H4 (cell line): Measurements from ENCODE around the gene TGOLN2. TPM values are rescaled to one million over a fixed set of nuclear protein-coding genes. Genes with fewer than 3 reads are reported as not detected.

Source experiments
- DNase-seq: peaks from one replicate; pipeline ENCODE4 v3.0.0-alpha.2; 2015; ENCODE audit warnings: low spot score
- total RNA-seq: library from RNA; depleted of rRNA; stranded (reverse); fragments of >200 nt; shearing (Covaris generic); gene quantifications from 2 replicates; pipeline ENCODE4 v1.2.3, GENCODE V29; 2014

Gene TGOLN2
- total RNA-seq, 1 experiment from 2014 or later: 80.1 TPM

DNA sequence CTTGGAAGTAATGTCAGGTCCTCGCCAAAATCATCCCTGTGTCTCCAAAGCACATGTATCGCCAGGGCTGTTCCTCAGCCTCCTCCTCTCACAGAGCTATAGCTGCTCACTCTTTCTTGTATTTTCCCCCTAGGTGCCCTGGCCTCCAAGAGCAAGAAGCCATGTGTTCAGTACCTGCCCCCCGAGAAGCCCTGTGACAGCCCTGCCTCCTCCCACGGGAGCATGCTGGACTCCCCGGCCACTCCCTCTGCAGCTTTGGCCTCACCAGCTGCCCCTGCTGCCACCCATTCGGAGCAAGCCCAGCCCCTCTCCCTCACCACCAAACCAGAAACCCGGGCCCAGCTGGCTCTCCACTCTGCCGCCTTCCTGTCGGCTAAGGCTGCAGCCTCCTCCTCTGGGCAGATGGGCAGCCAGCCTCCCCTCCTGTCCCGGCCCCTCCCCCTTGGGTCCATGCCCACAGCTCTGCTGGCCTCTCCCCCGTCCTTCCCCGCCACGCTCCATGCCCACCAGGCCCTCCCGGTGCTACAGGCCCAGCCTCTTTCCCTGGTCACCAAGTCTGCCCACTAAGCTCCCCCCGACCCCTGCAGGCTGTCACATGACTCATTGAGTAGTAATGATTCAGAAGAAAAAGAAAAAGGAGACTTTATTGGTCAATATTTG lies 18.8 kb downstream of the TGOLN2 start:
- peak; percentile 59 for DNase-seq

GRCh38 chr2:85308201-85308600 lies 19.6 kb downstream of the TGOLN2 start:
- no peak for DNase-seq

DNA sequence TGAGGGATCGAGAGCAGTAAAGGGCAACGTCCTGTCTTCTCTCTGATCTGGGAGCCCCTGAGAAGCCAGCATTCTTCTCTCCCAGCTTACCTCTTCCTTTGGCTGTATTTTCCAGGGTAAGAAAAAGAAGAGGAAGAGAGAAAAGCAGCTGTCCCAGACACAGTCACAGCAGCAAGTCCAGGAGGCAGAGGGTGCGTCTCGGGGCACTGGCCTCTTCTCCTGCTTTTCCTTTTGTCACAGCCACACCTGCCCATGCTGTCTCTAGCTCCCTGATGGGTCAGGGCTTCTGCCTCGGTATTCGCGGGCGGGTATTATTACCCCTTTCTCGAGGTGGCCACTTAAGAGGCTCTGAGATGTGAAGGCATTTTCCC lies 20.3 kb downstream of the TGOLN2 start:
- DNase-seq: no peak

- DNase-seq: no peak
Measured at GRCh38 chr2:85303780-85304531, 23.8 kb downstream of the TGOLN2 start.

DNA sequence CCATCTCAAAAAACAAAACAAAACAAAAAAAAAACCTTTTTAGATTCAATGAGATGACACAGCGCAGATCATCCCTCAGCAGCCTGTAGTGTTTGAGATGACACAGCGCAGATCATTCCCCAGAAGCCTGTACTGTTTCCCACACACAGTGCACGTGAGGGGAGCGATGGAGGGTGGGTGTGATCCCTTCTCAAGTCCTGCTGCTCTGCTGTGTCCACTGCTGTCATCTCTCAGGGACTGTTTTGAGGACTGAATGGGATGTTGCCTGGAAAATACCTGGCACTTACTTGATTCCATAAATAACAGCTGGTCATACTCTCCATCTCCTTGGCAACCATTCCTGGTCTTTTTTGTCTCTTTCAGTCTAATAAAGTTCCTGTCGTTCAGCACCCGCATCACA lies 25.7 kb downstream of the TGOLN2 start:
- no peak for DNase-seq

DNA sequence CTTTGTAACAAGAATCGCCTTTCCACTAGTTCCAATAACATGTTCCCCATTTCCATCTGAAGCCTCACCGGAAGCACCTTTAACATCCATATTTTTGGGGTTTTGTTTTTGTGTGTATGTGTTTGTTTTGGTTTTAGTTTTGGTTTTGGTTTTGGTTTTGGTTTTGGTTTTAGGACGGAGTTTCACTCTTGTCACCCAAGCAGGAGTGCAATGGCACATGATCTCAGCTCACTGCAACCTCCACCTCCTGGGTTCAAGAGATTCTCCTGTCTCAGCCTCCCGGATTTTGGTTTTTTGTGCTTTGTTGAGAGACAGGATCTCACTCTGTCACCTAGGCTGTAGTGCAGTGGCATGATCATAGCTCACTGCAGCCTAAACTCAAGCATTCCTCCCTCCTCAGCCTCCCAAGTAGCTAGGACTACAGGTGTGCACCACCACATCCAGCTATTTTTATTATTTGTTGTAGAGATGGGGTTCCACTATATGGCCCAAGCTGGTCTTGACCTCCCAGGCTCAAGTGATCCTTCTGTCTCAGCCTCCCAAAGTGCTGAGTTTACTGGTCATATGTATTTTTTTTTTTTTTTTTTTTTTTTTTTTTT lies 36.3 kb downstream of the TGOLN2 start:
- no peak for DNase-seq

DNA sequence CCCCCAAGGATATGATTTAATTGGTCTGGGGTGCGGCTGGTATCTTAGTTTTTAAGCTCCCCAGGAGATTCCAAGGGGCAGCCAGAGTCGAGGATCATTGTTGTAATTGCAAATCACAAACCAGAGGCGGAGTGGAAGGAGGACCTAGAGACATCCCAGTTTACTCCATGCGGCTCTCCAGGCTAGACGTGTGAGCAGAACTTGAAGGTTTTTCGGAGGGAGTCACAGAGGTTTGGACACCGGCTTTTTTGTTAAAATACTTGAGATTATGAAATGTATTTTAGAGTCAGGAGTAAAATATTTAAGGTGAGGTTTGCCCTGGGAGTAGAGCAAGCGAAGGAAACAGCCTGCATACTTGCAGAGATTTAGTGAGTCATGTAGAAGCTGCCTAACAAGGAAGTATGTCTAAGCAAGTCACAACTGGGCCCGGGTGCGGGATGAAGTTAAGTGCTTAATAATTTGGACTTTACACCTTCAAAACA lies 39.5 kb downstream of the TGOLN2 start:
- no peak for DNase-seq

GRCh38 chr2:85287721-85288120 lies 40.1 kb downstream of the TGOLN2 start:
- DNase-seq: no peak

DNA sequence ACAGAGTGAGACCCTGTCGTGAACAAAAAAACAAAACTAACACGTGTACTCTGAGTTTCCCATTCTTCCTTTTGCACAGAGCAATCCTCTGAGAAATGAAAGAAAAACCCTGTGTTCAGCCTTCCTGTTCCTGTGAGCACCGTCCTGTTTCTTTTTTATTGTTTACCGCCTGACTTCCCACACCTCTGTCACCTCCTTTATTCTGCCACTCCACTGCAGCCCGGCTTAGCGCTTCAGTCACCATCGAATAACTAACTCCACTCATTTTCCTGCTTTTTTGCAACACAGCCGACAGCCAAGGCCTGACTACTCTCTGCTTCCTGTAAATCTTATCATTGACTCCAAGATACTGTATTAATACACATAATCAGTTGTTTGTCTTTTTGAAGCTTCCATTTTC lies 40.9 kb downstream of the TGOLN2 start:
- no peak for DNase-seq

GRCh38 chr2:85283641-85284040 lies 44.1 kb downstream of the TGOLN2 start:
- no peak for DNase-seq

DNA sequence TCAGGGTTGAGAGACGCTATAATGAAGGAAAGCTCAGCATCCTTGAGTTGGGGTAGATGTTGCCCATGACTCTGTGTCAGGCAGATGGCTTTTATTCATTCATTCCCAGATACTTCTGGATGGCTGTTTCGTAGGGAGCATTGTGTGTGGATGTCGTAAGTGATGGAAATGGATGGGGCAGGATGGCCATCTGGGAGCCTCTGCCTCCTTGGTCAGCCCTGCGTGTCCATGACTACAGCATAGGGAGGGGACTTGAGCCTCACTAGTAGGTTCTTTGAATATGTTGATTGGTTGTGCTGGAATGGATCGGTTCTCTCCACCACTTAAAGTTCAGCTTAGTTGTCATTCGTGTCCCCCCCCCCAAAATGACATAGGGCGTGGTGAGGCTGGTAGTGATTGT lies 44.9 kb downstream of the TGOLN2 start:
- no peak for DNase-seq

DNA sequence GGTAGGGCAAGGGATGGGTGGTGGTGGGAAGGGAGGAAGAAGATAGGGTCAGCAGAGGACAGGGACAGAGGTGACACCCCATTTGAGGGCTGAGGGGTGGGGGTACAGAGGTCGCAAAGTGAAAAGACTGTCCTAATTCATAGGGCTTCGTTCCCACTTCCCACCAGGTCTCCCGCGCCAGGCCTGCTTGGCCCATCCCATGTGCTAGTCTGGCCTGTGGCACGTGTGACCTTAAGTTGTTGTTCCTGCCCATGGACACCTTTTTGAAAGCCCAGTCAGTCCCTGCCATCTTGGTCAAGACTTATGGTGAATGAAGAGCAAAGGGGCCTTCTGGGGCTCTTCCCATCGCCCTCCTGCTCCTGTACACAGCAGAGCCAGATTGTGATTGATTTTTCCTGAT lies 46.2 kb downstream of the TGOLN2 start:
- no peak for DNase-seq

GRCh38 chr2:85278361-85278760 lies 49.4 kb downstream of the TGOLN2 start:
- no peak for DNase-seq

DNA sequence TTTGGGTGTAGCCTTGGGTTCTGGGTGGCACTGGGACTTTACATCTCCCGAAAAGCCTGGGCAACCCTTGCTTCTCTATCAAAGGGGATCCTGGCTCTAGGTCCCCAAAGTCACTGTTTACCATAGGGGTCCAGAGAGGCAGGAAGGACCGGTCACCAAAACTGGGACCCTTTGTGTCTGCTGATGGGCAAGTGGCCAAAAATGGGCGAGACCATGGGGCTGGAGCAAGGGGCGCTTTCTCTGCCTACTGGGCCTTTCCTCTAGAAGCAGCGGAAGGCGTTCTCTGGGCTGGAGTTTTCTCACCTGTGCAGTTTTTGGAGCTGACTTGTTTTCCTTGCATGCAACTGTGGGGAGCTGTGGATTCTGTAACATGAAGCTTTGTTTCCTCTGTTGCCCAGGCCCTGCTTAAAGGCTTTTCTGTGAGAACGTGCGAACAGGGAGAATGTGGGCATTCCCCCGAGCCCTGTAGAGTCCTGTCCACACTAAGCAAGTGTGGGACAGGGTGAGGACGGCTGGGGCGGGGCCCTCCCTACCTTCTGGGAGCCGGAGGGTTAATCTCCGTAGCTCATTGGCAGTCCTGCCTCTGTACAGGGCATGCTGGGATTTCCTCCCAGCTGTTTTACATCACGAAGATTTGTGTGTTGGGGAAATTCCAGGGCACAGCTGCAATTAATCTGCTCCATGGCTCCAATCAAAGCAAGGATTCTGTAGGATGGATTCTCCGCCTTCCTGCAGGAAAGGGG lies 50.2 kb downstream of the TGOLN2 start:
- no peak for DNase-seq

GRCh38 chr2:85276571-85277118 lies 51.1 kb downstream of the TGOLN2 start:
- no peak for DNase-seq

DNA sequence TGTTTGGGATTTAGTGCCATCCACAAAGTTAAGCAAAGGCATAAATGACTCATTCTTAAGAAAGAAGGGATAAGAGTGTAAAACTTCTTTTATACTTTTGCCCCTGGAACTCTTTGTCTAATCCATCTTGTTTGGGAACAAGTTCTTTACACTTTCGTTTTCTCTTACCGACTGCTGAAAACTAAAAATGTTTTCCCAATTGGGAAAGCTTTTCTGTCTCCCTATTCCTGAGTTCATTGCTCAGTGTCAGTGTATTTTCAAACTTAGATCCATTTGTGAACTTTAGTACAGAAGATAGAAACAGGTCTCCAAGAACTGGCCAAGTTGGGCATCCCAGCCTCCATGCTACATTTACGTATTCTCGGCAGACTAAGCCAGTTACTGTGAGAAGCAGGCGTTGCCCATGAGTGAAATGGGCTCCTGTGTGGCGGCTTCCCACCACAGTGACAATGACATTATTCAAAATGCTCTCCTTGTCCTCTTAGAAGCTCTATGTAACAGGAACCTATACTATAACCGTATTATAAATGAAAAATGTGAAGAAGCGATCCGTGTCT lies 51.7 kb downstream of the TGOLN2 start:
- no peak for DNase-seq

GRCh38 chr2:85273738-85274731 lies 53.8 kb downstream of the TGOLN2 start:
- DNase-seq: peak; percentile 78

DNA sequence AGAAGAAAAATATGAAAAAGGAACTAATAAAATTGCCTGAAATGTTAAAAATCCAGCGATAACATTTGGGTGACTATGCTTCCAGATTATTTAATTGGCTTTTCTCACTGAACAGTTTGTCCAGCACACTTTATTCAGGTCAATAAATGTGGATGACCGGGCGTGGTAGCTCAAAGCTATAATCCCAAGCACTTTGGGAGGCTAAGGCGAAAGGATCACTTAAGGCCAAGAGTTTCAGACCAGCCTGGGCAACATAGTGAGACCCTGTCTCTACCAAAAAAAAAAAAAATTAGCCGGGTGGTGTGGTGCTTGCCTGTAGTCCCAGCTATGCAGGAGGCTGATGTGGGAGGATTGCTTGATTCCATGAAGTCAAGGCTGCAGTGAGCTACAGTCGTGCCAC lies 55.4 kb downstream of the TGOLN2 start:
- no peak for DNase-seq

DNA sequence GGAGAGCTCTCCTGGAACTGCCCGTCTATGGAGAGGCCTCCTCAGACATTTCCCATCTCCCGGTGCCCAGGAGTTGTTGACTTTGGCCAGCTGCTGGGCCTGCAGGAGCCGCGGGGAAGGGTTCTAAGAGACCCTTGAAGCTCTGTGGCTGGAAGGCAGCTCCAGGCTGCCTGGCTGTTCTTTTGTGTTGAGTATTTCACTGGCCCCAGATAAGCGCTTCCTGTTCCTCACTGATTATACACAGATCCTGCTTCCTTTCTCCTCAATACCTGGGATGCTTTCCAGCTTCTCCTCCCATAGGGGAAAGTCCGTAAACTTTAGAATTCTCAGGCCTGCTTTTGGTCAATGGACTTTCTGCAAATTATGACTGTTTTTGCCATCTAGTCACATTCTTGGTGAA lies 57.8 kb downstream of the TGOLN2 start:
- no peak for DNase-seq
